IPS-15b (cell line): ENCODE data around the gene GLG1.
"Not testable (repeated sequence)": the region's sequence is repeated elsewhere in the genome, so short reads cannot be mapped to it uniquely, and the experiment has no call there.

Experiments
- H3K27me3 ChIP-seq: one replicate; pipeline ENCODE4 v1.6.1; 2013; ENCODE audit warnings: low read length; ENCODE audit not compliant: control insufficient read depth, insufficient read depth
- H3K36me3 ChIP-seq: one replicate; pipeline ENCODE4 v1.6.1; 2013; ENCODE audit warnings: low read length; ENCODE audit not compliant: control insufficient read depth, insufficient read depth
- H3K4me1 ChIP-seq: one replicate; pipeline ENCODE4 v1.6.1; 2013; ENCODE audit warnings: mild to moderate bottlenecking, low read length; ENCODE audit not compliant: control insufficient read depth, insufficient read depth
- H3K4me3 ChIP-seq: one replicate; pipeline ENCODE4 v1.5.1; 2013; ENCODE audit warnings: low read depth, low read length
- H3K9ac ChIP-seq: one replicate; pipeline ENCODE4 v1.6.1; 2013; ENCODE audit warnings: low read depth, mild to moderate bottlenecking, low read length
- H3K9me3 ChIP-seq: one replicate; pipeline ENCODE4 v1.6.1; 2013; ENCODE audit warnings: mild to moderate bottlenecking, low read length; ENCODE audit not compliant: control insufficient read depth, insufficient read depth

GLG1 gene

GRCh38 chr16:74420612-74421481 lies 186.1 kb downstream of the GLG1 start, which contains the start of gene CLEC18B:
Gene CLEC18B, minus strand, starts transcription at chr16:74421478. Its CDS starts 208 bp downstream, at chr16:74421270.
- not testable (repeated sequence) for H3K36me3 ChIP-seq, H3K4me1 ChIP-seq, H3K27me3 ChIP-seq, H3K4me3 ChIP-seq, H3K9me3 ChIP-seq, H3K9ac ChIP-seq

GRCh38 chr16:74419811-74420210 lies 187.1 kb downstream of the GLG1 start:
- not testable (repeated sequence) for H3K9ac ChIP-seq, H3K4me1 ChIP-seq, H3K36me3 ChIP-seq, H3K27me3 ChIP-seq, H3K9me3 ChIP-seq, H3K4me3 ChIP-seq

- H3K9ac ChIP-seq, H3K9me3 ChIP-seq, H3K36me3 ChIP-seq, H3K4me3 ChIP-seq, H3K27me3 ChIP-seq, H3K4me1 ChIP-seq: not testable (repeated sequence)
Measured at GRCh38 chr16:74417897-74418296, 189.0 kb downstream of the GLG1 start.

- H3K9me3 ChIP-seq, H3K27me3 ChIP-seq, H3K9ac ChIP-seq, H3K4me3 ChIP-seq, H3K36me3 ChIP-seq, H3K4me1 ChIP-seq: not testable (repeated sequence)
Measured at GRCh38 chr16:74413920-74414319, 193.0 kb downstream of the GLG1 start.

GRCh38 chr16:74413485-74413884 lies 193.4 kb downstream of the GLG1 start:
- not testable (repeated sequence) for H3K4me1 ChIP-seq, H3K9me3 ChIP-seq, H3K27me3 ChIP-seq, H3K4me3 ChIP-seq, H3K9ac ChIP-seq, H3K36me3 ChIP-seq

- not testable (repeated sequence) for H3K4me1 ChIP-seq, H3K9me3 ChIP-seq, H3K4me3 ChIP-seq, H3K9ac ChIP-seq, H3K27me3 ChIP-seq, H3K36me3 ChIP-seq
Measured at GRCh38 chr16:74412775-74413390, 194.0 kb downstream of the GLG1 start.

- H3K9ac ChIP-seq = not testable (repeated sequence)
Measured at GRCh38 chr16:74412138-74412774, 194.7 kb downstream of the GLG1 start.

GRCh38 chr16:74410981-74411380 lies 195.9 kb downstream of the GLG1 start:
- not testable (repeated sequence) for H3K36me3 ChIP-seq, H3K27me3 ChIP-seq, H3K4me3 ChIP-seq, H3K9me3 ChIP-seq, H3K9ac ChIP-seq, H3K4me1 ChIP-seq

More at GRCh38 chr16:74412138-74412774, 194.7 kb downstream of the GLG1 start:
- not testable (repeated sequence) for H3K4me1 ChIP-seq, H3K4me3 ChIP-seq, H3K9me3 ChIP-seq, H3K27me3 ChIP-seq, H3K36me3 ChIP-seq

GRCh38 chr16:74410057-74410957 lies 196.6 kb downstream of the GLG1 start:
- not testable (repeated sequence) for H3K4me3 ChIP-seq, H3K9me3 ChIP-seq, H3K9ac ChIP-seq

GRCh38 chr16:74409185-74409981 lies 197.5 kb downstream of the GLG1 start:
- H3K27me3 ChIP-seq, H3K36me3 ChIP-seq, H3K4me1 ChIP-seq, H3K9ac ChIP-seq, H3K9me3 ChIP-seq, H3K4me3 ChIP-seq: not testable (repeated sequence)

More at GRCh38 chr16:74410057-74410957, 196.6 kb downstream of the GLG1 start:
- not testable (repeated sequence) for H3K4me1 ChIP-seq, H3K36me3 ChIP-seq, H3K27me3 ChIP-seq

GRCh38 chr16:74407362-74407705 lies 199.6 kb downstream of the GLG1 start:
- H3K36me3 ChIP-seq = not testable (repeated sequence)
- Histone ChIP-seq H3K9ac (peak overlapping the region; percentile 79), H3K4me3 (peak overlapping the region; percentile 48)

More at GRCh38 chr16:74407362-74407705, 199.6 kb downstream of the GLG1 start:
- not testable (repeated sequence) for H3K4me1 ChIP-seq, H3K27me3 ChIP-seq, H3K9me3 ChIP-seq
